ENCODE measurements around the gene CLSTN3. TPM values are rescaled to one million over a fixed set of nuclear protein-coding genes. Genes with fewer than 3 reads are reported as not detected.
A peak's percentile ranks its signal among the peaks of the same experiment; 100 is the strongest.

CLSTN3 gene
- total RNA-seq, 1 donor from 2014 or later: 30.4 TPM

DNA sequence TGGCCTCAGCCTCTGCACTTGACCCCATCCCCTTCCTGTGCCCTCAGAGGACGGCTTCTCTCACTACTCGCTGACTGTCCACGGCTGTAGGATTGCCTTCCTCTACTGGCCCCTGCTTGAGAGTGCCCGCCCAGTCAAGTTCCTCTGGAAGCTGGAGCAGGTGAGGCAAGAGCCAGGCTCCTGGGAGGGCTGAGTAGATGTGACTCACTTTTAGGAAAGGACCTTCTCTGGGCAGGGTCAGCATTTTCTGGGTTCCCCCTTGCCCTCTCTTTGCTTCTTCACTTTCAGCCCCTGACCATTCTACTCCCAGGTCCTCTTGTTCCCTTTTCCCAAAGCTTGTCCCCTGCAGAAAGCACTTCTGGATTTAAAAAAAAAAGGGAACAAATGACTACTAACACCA lies 7.7 kb downstream of the CLSTN3 start:
- no peak for DNase-seq (ENCODE audit: low read depth, low spot score)
- H3K4me1 Mint-ChIP-seq: peaks cover 5% of the 10 kb centered on the region

DNA sequence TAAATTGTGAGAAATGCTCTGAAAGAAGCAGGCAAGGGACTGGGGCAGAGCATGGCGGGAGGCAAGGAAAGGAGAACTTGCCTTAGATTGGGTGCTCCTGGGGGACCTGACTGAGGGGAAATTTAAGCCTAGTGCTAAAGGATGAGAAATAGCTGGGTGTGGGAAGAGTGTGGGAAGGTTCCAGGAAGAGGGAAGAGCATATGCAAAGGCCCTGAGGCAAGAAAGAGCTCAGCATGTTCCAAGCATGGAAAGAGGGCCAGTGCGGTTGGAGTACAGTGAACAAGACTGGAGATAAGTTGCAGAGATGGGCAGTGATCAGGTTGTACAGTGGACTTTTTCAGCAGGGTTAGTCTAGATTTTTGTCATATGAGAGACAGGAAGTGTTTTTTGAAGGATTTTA lies 9.0 kb downstream of the CLSTN3 start:
- Mint-ChIP-seq H3K9me3 (no peaks in the 10 kb centered on the region), H3K27ac (ENCODE audit: unreplicated experiment) (no peak overlapping the region), H3K36me3 (ENCODE audit: low read depth) (peaks cover 19% of the 10 kb centered on the region), H3K27me3 (ENCODE audit: low read depth) (no peaks in the 10 kb centered on the region), H3K4me1 (peaks cover 5% of the 10 kb centered on the region), H3K4me3 (no peak overlapping the region)
- TF ChIP-seq, protein P1, sequence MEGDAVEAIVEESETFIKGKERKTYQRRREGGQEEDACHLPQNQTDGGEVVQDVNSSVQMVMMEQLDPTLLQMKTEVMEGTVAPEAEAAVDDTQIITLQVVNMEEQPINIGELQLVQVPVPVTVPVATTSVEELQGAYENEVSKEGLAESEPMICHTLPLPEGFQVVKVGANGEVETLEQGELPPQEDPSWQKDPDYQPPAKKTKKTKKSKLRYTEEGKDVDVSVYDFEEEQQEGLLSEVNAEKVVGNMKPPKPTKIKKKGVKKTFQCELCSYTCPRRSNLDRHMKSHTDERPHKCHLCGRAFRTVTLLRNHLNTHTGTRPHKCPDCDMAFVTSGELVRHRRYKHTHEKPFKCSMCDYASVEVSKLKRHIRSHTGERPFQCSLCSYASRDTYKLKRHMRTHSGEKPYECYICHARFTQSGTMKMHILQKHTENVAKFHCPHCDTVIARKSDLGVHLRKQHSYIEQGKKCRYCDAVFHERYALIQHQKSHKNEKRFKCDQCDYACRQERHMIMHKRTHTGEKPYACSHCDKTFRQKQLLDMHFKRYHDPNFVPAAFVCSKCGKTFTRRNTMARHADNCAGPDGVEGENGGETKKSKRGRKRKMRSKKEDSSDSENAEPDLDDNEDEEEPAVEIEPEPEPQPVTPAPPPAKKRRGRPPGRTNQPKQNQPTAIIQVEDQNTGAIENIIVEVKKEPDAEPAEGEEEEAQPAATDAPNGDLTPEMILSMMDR (conservative IDR thresholded peaks at IDR 0.05): no peak
- DNase-seq (ENCODE audit: low read depth, low spot score): no peak

More for the DNA sequence above, 7.7 kb downstream of the CLSTN3 start:
- H3K27me3 Mint-ChIP-seq (ENCODE audit: low read depth): no peaks in the 10 kb centered on the region
- peaks cover 18% of the 10 kb centered on the region for H3K36me3 Mint-ChIP-seq (ENCODE audit: low read depth)
- H3K9me3 Mint-ChIP-seq: no peaks in the 10 kb centered on the region
- no peak overlapping the region for H3K4me3 Mint-ChIP-seq
- no peak overlapping the region for H3K27ac Mint-ChIP-seq (ENCODE audit: unreplicated experiment)
- TF ChIP-seq, protein P1 (conservative IDR thresholded peaks at IDR 0.05): no peak

DNA sequence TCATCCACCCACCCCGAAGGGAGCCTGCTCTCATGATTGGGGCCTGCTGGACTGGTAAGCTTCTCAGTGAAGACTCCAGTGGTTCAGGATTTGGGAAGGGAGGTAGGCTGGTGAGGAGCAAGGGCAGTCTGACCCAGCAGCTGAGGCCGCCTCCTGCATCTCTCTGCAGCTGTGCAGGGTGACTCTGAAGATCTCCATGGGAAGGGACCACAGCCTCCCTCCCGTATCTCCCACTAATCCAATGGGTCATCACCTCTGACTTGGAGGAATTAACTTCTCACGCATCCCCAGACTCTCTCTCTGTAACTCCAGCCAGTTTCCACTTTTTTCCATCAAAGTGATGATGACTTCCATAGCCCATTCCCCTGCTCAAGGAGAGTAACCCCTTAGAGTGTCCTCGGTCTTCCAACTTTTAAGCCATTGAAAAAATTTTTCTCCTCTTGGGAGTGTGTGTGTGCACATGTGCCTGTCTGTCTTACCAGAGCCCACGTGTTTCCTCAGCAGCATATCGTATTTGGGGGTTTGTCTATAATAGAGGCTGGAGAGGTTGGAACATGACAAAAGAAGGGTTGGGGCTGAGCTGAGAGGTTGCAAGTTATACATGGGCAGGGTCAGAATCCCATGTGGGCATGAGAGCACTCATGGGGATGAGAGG lies 11.3 kb downstream of the CLSTN3 start:
- Mint-ChIP-seq H3K36me3 (ENCODE audit: low read depth) (peaks cover 19% of the 10 kb centered on the region), H3K9me3 (no peaks in the 10 kb centered on the region), H3K27ac (ENCODE audit: unreplicated experiment) (no peak overlapping the region)

DNA sequence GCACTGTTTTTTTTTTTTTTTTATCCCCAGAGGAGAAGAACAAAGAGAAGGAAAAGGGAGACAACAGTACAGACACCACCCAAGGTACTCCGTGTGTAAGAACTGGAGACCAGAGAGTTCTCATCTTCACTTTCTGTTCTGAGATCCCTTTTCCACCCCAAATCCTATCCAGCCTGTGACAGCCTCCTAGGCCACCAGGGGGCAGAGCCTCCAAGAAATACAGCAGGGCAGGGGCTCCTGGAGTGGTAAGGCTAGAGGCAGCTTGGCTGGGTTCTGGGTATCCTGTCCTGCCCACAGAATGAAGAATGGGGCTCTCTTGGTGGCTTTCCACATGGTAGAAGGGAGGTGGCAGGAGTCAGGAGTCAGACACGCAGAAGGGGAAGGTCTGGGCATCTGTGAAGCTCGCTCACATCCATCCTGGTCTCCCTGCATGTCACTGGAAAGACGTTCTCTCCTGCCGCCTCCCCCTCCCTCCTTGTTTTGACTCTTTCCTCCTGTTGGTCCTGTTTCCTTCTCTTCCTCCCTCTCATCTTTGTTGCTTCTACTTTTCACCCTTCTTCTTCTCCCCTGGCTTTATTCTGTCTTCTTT lies 12.0 kb downstream of the CLSTN3 start:
- Mint-ChIP-seq H3K9me3 (no peaks in the 10 kb centered on the region), H3K36me3 (ENCODE audit: low read depth) (peaks cover 19% of the 10 kb centered on the region), H3K4me1 (peaks cover 5% of the 10 kb centered on the region), H3K27me3 (ENCODE audit: low read depth) (no peaks in the 10 kb centered on the region), H3K27ac (ENCODE audit: unreplicated experiment) (no peak overlapping the region), H3K4me3 (no peak overlapping the region)
- TF ChIP-seq, protein P1 (conservative IDR thresholded peaks at IDR 0.05): peak; percentile 77
- DNase-seq (ENCODE audit: low read depth, low spot score): peak; percentile 60

More for the DNA sequence above, 11.3 kb downstream of the CLSTN3 start:
- TF ChIP-seq, protein P1 (conservative IDR thresholded peaks at IDR 0.05): no peak
- no peak for DNase-seq (ENCODE audit: low read depth, low spot score)
- H3K4me3 Mint-ChIP-seq: no peak overlapping the region
- peaks cover 5% of the 10 kb centered on the region for H3K4me1 Mint-ChIP-seq
- H3K27me3 Mint-ChIP-seq (ENCODE audit: low read depth): no peaks in the 10 kb centered on the region

DNA sequence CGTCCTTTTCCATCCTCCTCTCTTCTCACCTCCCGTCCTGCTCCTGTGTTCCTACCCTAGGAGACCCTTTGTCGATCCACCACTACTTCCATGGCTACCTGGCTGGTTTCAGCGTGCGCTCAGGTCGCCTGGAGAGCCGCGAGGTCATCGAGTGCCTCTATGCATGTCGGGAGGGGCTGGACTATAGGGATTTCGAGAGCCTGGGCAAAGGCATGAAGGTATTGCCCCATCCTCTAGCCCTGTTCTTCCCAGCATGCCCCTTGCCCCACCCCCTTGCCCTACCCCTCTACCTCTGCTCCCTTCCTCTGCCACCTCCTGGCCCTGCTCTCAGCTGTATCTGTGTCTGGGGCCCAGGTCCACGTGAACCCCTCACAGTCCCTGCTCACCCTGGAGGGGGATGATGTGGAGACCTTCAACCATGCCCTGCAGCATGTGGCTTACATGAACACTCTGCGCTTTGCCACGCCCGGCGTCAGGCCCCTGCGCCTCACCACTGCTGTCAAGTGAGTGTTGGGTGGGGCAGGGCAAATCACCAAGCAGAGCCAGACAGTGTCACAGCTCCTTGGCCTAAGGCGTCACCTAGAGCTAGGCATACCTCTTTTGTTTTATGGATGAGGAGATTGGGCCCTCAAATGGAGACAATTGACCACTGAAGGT lies 12.8 kb downstream of the CLSTN3 start:
- TF ChIP-seq, protein P1 (conservative IDR thresholded peaks at IDR 0.05): no peak
- Mint-ChIP-seq H3K27ac (ENCODE audit: unreplicated experiment) (no peak overlapping the region), H3K4me1 (peaks cover 4% of the 10 kb centered on the region), H3K36me3 (ENCODE audit: low read depth) (peaks cover 19% of the 10 kb centered on the region), H3K4me3 (no peak overlapping the region), H3K27me3 (ENCODE audit: low read depth) (no peaks in the 10 kb centered on the region), H3K9me3 (no peaks in the 10 kb centered on the region)
- DNase-seq (ENCODE audit: low read depth, low spot score): no peak

All from neural crest cell (in vitro differentiated cells).